HepG2 (cell line): ENCODE data around the gene MGST2. TPM values are rescaled to one million over a fixed set of nuclear protein-coding genes. Genes with fewer than 3 reads are reported as not detected.
A peak's percentile ranks its signal among the peaks of the same experiment; 100 is the strongest.

Experiments
- CSRNP1 ChIP-seq: sonication (generic); formaldehyde crosslinking; IDR thresholded peaks from 2 replicates; pipeline ENCODE4 v1.8.1; 2023; ENCODE audit warnings: mild to moderate bottlenecking, missing genetic modification reagents
- HNF1A ChIP-seq, 2 experiments: sonication (generic) in 1 of 2; formaldehyde crosslinking in 1 of 2; IDR thresholded peaks; 2 replicates each; pipeline versions ENCODE4 v1.4.0 to v1.6.1; 2016 to 2020; ENCODE audit warnings: borderline replicate concordance in 1 of 2, low read depth in 1 of 2, mild to moderate bottlenecking in 1 of 2, missing genetic modification reagents in 1 of 2
- NR2C2 ChIP-seq: sonication (generic); formaldehyde crosslinking; IDR thresholded peaks from 2 replicates; pipeline ENCODE4 v1.4.0; 2020; ENCODE audit warnings: missing genetic modification reagents, mild to moderate bottlenecking, moderate library complexity, borderline replicate concordance
- NR2F6 ChIP-seq, 2 experiments: IDR thresholded peaks; 2 replicates each; pipeline ENCODE4 v1.6.1; 2016; ENCODE audit warnings: antibody characterized with exemption in 1 of 2, mild to moderate bottlenecking in 1 of 2
- PAXIP1 ChIP-seq: sonication (generic); formaldehyde crosslinking; conservative IDR thresholded peaks from 2 replicates; pipeline ENCODE4 v1.4.0; 2020; ENCODE audit warnings: mild to moderate bottlenecking, missing genetic modification reagents, moderate library complexity
- SALL1 ChIP-seq: sonication (generic); formaldehyde crosslinking; IDR thresholded peaks from 2 replicates; pipeline ENCODE4 v1.8.0; 2022; ENCODE audit warnings: mild to moderate bottlenecking, missing genetic modification reagents
- ZFYVE20 ChIP-seq: sonication (generic); formaldehyde crosslinking; IDR thresholded peaks from 2 replicates; pipeline ENCODE4 v1.8.0; 2023; ENCODE audit warnings: low read depth, mild to moderate bottlenecking, moderate library complexity, missing genetic modification reagents, borderline replicate concordance
- polyA plus RNA-seq, 8 experiments: library from polyadenylated mRNA; depleted of rRNA in 3 of 8; stranded (reverse) in 7 of 8; unstranded in 1 of 8; fragments of >200 nt; fragmentation: Illumina TruSeq in 4 of 8; extraction: Trizol in 4 of 8; gene quantifications; 2 replicates each; pipeline versions ENCODE4 v1.2.1 to v1.2.3, GENCODE V29; 2011 to 2016; ENCODE audit warnings: low read depth in 4 of 8, missing spikeins in 1 of 8, mixed read lengths in 1 of 8; ENCODE audit not compliant: insufficient read depth in 1 of 8
- total RNA-seq, 5 experiments: library from RNA; depleted of rRNA; stranded (reverse); fragments of >200 nt; fragmentation: Illumina TruSeq; extraction: Trizol; gene quantifications; 2 replicates each; pipeline ENCODE4 v1.2.3, GENCODE V29; 2016; ENCODE audit warnings: low read depth in 1 of 5

Gene MGST2
- total and polyA plus RNA-seq, 2 of the 13 experiments (the other 11 are each of a cell fraction or from before 2014, with no cell fraction given): 205 to 416 TPM

- no peak for TF ChIP-seq HNF1A (IDR thresholded peaks at IDR 0.05; ENCODE audit: low read depth)
- no peak for TF ChIP-seq HNF1A (CRISPR knock-in tag; IDR thresholded peaks at IDR 0.05; ENCODE audit: borderline replicate concordance)
- TF ChIP-seq ZFYVE20 (CRISPR knock-in tag): no peak
- peak; percentile 35; the same call in 1 of the 2 replicates for TF ChIP-seq SALL1 (CRISPR knock-in tag)
- TF ChIP-seq NR2F6 (IDR thresholded peaks at IDR 0.05): peak; percentile 77
- TF ChIP-seq NR2F6 (CRISPR knock-in tag; IDR thresholded peaks at IDR 0.05): peak; percentile 56; the same call in 1 of the 2 replicates
- TF ChIP-seq NR2C2 (CRISPR knock-in tag): 0 out of 2 replicates have a peak, but pooled peaks have one; percentile 37
- peak; percentile 42; the same call in 1 of the 2 replicates for TF ChIP-seq PAXIP1
- TF ChIP-seq CSRNP1 (CRISPR knock-in tag): no peak
Observed at GRCh38 chr4:139630991-139631390, 34.6 kb upstream of the MGST2 start (continued).
